Neural crest cell (in vitro differentiated cells): ENCODE measurements around the gene B3GALNT1. TPM values are rescaled to one million over a fixed set of nuclear protein-coding genes. Genes with fewer than 3 reads are reported as not detected.

Source experiments
- DNase-seq: peaks from one replicate; pipeline ENCODE4 v3.0.0; 2021; ENCODE audit warnings: low read depth, mixed read lengths, low spot score
- H3K27ac Mint-ChIP-seq: one replicate; pipeline ENCODE4 v1.8.0; 2021; ENCODE audit warnings: mild to moderate bottlenecking, mixed read lengths; ENCODE audit not compliant: unreplicated experiment
- H3K27me3 Mint-ChIP-seq: 2 replicates; pipeline ENCODE4 v1.8.0; 2021; ENCODE audit warnings: low read depth, mild to moderate bottlenecking, mixed read lengths
- H3K36me3 Mint-ChIP-seq: 2 replicates; pipeline ENCODE4 v1.8.0; 2021; ENCODE audit warnings: low read depth, mild to moderate bottlenecking, mixed read lengths
- H3K4me1 Mint-ChIP-seq: 2 replicates; pipeline ENCODE4 v1.8.0; 2021; ENCODE audit warnings: mixed read lengths
- H3K4me3 Mint-ChIP-seq: one replicate; pipeline ENCODE4 v1.8.0; 2021; ENCODE audit warnings: mild to moderate bottlenecking, mixed read lengths
- H3K9me3 Mint-ChIP-seq: 2 replicates; pipeline ENCODE4 v1.8.0; 2021; ENCODE audit warnings: mixed read lengths
- total RNA-seq: library from RNA; stranded (reverse); gene quantifications from 2 replicates; pipeline ENCODE4 v1.2.1, GENCODE V29; 2021
- TF ChIP-seq, protein P1 (sequence below): fragments of 200-600 bp; sonication (generic); conservative IDR thresholded peaks from 2 replicates; pipeline ENCODE4 v1.5.0; 2021; ENCODE audit warnings: antibody characterized with exemption, mild to moderate bottlenecking

The B3GALNT1 gene
- total RNA-seq, 1 donor from 2014 or later = 27.1 TPM

DNA sequence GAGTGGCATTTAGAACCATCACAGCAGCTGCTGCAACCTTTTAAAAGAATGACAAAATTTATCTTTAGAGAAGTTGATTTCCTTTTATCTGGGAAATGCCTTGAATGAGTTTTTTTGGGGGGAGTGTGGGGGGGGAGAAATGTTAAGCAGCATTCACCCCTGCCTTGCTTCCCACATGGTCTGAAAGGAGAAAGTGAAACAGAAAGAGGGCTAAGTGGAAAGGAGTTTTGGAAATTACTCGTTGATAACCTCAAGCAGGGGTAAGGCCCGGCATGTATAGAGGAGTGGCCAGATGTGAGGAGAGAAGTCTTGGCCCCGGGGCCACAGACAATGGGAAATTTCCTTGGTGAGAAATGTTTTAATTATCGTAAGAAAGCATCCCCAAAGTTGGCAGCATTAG lies 23.5 kb downstream of the B3GALNT1 start:
- H3K36me3 Mint-ChIP-seq = peaks cover 4% of the 10 kb centered on the region
- TF ChIP-seq, protein P1, sequence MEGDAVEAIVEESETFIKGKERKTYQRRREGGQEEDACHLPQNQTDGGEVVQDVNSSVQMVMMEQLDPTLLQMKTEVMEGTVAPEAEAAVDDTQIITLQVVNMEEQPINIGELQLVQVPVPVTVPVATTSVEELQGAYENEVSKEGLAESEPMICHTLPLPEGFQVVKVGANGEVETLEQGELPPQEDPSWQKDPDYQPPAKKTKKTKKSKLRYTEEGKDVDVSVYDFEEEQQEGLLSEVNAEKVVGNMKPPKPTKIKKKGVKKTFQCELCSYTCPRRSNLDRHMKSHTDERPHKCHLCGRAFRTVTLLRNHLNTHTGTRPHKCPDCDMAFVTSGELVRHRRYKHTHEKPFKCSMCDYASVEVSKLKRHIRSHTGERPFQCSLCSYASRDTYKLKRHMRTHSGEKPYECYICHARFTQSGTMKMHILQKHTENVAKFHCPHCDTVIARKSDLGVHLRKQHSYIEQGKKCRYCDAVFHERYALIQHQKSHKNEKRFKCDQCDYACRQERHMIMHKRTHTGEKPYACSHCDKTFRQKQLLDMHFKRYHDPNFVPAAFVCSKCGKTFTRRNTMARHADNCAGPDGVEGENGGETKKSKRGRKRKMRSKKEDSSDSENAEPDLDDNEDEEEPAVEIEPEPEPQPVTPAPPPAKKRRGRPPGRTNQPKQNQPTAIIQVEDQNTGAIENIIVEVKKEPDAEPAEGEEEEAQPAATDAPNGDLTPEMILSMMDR = no peak
- H3K9me3 Mint-ChIP-seq = no peaks in the 10 kb centered on the region
- no peak overlapping the region for H3K27ac Mint-ChIP-seq
- H3K27me3 Mint-ChIP-seq = no peaks in the 10 kb centered on the region
- no peaks in the 10 kb centered on the region for H3K4me1 Mint-ChIP-seq
- H3K4me3 Mint-ChIP-seq = no peak overlapping the region
- DNase-seq = no peak

DNA sequence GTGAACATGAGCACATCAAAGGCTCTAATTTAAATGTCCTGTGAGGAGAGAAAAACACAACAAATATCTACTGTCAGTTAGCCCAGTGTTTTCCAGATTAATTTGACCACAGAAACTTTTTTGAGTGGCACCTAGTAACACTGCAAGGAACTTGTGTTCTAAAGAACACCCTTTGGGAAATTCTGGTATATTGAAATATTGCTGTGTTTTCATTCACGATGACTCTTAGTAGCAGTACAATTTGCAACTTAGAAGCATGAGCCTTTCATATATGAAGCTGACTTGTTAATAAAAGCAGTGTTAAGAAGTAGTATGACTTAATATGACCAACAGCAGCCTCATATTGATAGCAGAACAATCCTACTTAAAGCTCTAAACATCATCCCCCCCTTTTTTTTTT lies 32.0 kb downstream of the B3GALNT1 start:
- Mint-ChIP-seq H3K9me3 (no peaks in the 10 kb centered on the region), H3K27ac (no peak overlapping the region), H3K4me1 (no peaks in the 10 kb centered on the region), H3K4me3 (no peak overlapping the region), H3K27me3 (no peaks in the 10 kb centered on the region), H3K36me3 (peaks cover 2% of the 10 kb centered on the region)
- TF ChIP-seq, protein P1 = no peak
- DNase-seq = no peak

DNA sequence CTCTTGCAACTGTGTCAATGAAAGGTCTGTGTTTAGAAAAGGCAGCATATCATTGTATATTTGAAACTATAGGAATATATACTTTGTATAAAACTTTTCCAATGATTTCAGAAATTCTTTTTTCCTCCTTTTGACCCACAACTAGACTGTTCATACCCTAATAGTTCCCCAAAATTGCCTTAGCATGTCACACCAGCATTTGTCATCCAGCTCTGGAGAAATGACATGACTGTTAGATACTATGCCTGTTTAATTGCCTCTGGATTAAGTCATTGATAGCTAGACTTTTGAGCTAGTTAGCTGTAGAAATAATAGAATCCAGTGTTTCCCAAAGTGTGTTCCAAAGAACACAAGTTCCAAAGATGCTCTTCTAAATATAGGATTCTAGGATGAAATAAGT lies 32.4 kb downstream of the B3GALNT1 start:
- TF ChIP-seq, protein P1 = no peak
- H3K27me3 Mint-ChIP-seq = no peaks in the 10 kb centered on the region
- H3K4me1 Mint-ChIP-seq = no peaks in the 10 kb centered on the region
- H3K27ac Mint-ChIP-seq = no peak overlapping the region
- no peaks in the 10 kb centered on the region for H3K9me3 Mint-ChIP-seq
- DNase-seq = no peak
- H3K4me3 Mint-ChIP-seq = no peak overlapping the region
- H3K36me3 Mint-ChIP-seq = peaks cover 3% of the 10 kb centered on the region

DNA sequence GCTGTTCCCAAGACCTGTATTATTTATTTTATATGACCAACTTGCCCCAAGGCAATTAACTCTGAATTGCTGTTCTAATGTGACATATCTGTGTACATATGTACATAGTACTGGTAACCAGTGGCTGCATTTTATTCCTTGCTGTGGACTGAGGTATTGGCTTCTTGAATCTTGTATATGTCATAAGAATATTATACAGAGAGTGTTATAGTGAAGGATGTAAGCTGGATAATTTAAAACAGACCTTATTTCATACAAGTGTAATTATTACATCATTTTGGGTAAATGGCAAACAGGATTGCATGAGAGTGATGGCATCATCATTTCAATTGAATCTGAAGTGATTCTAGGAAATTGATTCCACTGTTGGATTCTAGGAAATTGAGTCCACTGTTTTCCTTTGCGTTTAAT lies 32.9 kb downstream of the B3GALNT1 start:
- TF ChIP-seq, protein P1 = no peak
- H3K36me3 Mint-ChIP-seq = peaks cover 8% of the 10 kb centered on the region
- H3K4me3 Mint-ChIP-seq = no peak overlapping the region
- H3K4me1 Mint-ChIP-seq = no peaks in the 10 kb centered on the region
- no peaks in the 10 kb centered on the region for H3K27me3 Mint-ChIP-seq
- no peaks in the 10 kb centered on the region for H3K9me3 Mint-ChIP-seq
- DNase-seq = no peak
- H3K27ac Mint-ChIP-seq = no peak overlapping the region

DNA sequence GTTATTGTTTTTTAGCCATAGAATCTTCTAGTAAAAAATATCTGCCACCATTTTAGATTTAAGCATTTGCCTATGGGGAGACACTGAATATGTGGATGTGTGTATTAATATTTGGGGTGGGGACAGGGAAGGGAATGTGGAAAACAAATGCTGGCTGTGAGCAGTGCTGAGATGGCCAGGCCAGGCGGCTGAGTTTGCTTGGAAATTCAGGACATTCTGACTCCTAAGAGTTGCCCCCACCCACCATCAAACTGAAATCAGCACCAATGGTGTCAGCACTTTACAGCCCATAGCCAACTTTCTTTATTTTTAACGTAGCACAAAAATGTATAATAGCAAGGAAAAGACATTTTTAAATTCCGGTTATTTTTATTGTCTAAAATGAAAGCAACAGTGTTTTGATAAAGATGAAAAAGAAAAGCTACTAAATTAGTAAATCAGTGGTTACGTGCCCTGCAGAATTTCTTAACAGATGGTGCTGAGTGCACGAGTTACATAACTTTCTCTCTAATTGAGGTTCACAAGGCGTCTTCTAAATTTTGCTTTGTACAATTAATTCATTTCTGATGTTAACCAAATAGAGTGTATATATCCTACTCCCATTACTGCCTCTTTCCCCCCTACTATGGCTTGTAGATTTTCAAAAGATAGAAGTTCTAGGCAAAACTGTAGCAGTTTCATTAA lies 34.0 kb downstream of the B3GALNT1 start:
- no peak for DNase-seq
- no peak overlapping the region for H3K27ac Mint-ChIP-seq
- H3K36me3 Mint-ChIP-seq = peaks cover 11% of the 10 kb centered on the region
- H3K9me3 Mint-ChIP-seq = no peaks in the 10 kb centered on the region
- TF ChIP-seq, protein P1 = no peak
- H3K4me1 Mint-ChIP-seq = no peaks in the 10 kb centered on the region
- no peaks in the 10 kb centered on the region for H3K27me3 Mint-ChIP-seq
- no peak overlapping the region for H3K4me3 Mint-ChIP-seq
